Activated CD8-positive, alpha-beta T cell treated with anti-CD3 and anti-CD28 coated beads, Interleukin-2, amount 10 ng/mL, durations not matched to agents 7 days and 5 days (primary cell): ENCODE measurements around the gene ART3. TPM values are rescaled to one million over a fixed set of nuclear protein-coding genes. Genes with fewer than 3 reads are reported as not detected.

Experiments
- ATAC-seq: fragments of 150-1000 bp; cut with Tn5 transposase; one replicate; pipeline ENCODE4 v1.10.0; 2021; ENCODE audit warnings: moderate library complexity
- CTCF ChIA-PET: fragments of 350-600 bp; sonication (Branson Sonifier 250); formaldehyde crosslinking; loops from one replicate; lab custom pipeline; 2021; ENCODE audit warnings: antibody characterized with exemption; lab: Charles Lee
- POLR2A ChIA-PET: fragments of 350-600 bp; sonication (Branson Sonifier 250); formaldehyde crosslinking; loops from one replicate; lab custom pipeline; 2021; ENCODE audit warnings: antibody characterized with exemption; lab: Charles Lee
- DNase-seq: peaks from one replicate; pipeline ENCODE4 v3.0.0-alpha.2; 2020
- H3K27ac Mint-ChIP-seq: one replicate; pipeline ENCODE4 v1.8.0; 2021; ENCODE audit warnings: mild to moderate bottlenecking, mixed read lengths
- H3K27me3 Mint-ChIP-seq: one replicate; pipeline ENCODE4 v1.8.0; 2021; ENCODE audit warnings: low read depth, mixed read lengths
- H3K36me3 Mint-ChIP-seq: one replicate; pipeline ENCODE4 v1.8.0; 2021; ENCODE audit warnings: low read depth, mixed read lengths
- H3K4me1 Mint-ChIP-seq: one replicate; pipeline ENCODE4 v1.8.0; 2021; ENCODE audit warnings: low read depth, mixed read lengths
- H3K4me3 Mint-ChIP-seq: one replicate; pipeline ENCODE4 v1.8.0; 2021; ENCODE audit warnings: mild to moderate bottlenecking, mixed read lengths
- H3K9me3 Mint-ChIP-seq: one replicate; pipeline ENCODE4 v1.8.0; 2022; ENCODE audit warnings: mixed read lengths; ENCODE audit not compliant: insufficient read depth
- total RNA-seq, 2 experiments: library from RNA; stranded (reverse); gene quantifications; one replicate each; pipeline ENCODE4 v1.2.3, GENCODE V29; 2021

ART3 gene
- total RNA-seq, 2 experiments from 2014 or later, result not detected

GRCh38 chr4:76153356-76153755 lies 78.8 kb downstream of the ART3 start:
- no peak for DNase-seq
- POLR2A ChIA-PET, result no interaction called here
- H3K36me3 Mint-ChIP-seq, result peaks cover 7% of the 10 kb centered on the region
- CTCF ChIA-PET, result no interaction called here
- H3K4me3 Mint-ChIP-seq, result no peak overlapping the region
- peaks cover 10% of the 10 kb centered on the region for H3K4me1 Mint-ChIP-seq
- H3K9me3 Mint-ChIP-seq, result peaks cover 5% of the 10 kb centered on the region
- H3K27ac Mint-ChIP-seq, result no peak overlapping the region
- no peaks in the 10 kb centered on the region for H3K27me3 Mint-ChIP-seq
- ATAC-seq, result no peak

GRCh38 chr4:76155979-76156378 lies 81.5 kb downstream of the ART3 start:
- ATAC-seq, result no peak
- peaks cover 6% of the 10 kb centered on the region for H3K36me3 Mint-ChIP-seq
- H3K27ac Mint-ChIP-seq, result no peak overlapping the region
- H3K4me1 Mint-ChIP-seq, result no peaks in the 10 kb centered on the region
- ChIA-PET POLR2A (no interaction called here), CTCF (interaction anchor here (2.1 kb wide), 1 partner anchor 24 kb away, joined by 10 read pairs; no protein-coding TSS in a partner anchor)
- H3K27me3 Mint-ChIP-seq, result no peaks in the 10 kb centered on the region
- DNase-seq, result no peak
- H3K9me3 Mint-ChIP-seq, result peaks cover 5% of the 10 kb centered on the region
- H3K4me3 Mint-ChIP-seq, result no peak overlapping the region

DNA sequence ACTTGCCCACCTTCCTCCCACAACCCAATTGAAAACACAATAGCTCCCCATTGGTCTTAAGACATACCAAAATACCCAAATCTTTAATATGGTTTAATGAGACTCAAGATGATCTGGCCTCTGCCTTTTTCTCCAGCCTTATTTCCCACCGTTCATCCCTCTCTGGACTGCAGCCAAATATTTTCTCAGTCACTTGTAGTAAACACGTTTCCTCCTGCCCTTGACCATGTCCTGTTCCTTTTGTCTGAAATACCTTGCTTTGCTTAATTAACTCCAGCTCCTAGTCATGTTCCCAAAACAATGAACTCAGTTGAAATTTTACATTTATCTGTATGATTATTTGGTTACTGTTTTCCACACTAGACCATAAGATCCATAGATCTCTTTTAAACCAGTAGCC lies 82.1 kb downstream of the ART3 start:
- Mint-ChIP-seq H3K9me3 (peaks cover 5% of the 10 kb centered on the region), H3K4me3 (no peak overlapping the region), H3K36me3 (peaks cover 9% of the 10 kb centered on the region), H3K27me3 (no peaks in the 10 kb centered on the region), H3K27ac (no peak overlapping the region), H3K4me1 (no peaks in the 10 kb centered on the region)
- CTCF ChIA-PET, result interaction anchor here (2.1 kb wide), 1 partner anchor 23 kb away, joined by 10 read pairs; no protein-coding TSS in a partner anchor
- ATAC-seq (no peak), DNase-seq (no peak)
- POLR2A ChIA-PET, result no interaction called here

DNA sequence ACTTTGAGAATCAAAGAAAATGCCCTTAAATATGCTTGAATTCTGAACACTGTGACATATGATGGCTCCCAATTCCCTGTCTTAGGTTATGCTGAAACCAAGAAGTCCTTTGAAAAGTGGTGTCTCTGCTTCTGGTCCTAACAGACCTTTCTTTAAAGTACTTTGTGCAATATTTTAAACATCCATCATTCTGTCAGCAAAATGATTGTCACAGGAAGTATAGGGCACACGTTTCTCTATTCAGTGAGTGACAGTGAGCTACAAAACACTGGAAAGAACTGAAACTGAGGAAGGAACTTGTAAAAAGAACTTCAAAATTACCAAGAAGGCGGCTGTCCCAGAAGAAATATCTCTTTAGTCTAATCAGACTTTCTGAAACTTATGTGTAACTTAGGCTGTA lies 85.8 kb downstream of the ART3 start:
- no peaks in the 10 kb centered on the region for H3K9me3 Mint-ChIP-seq
- ATAC-seq (no peak), DNase-seq (no peak)
- peaks cover 5% of the 10 kb centered on the region for H3K36me3 Mint-ChIP-seq
- no peak overlapping the region for H3K27ac Mint-ChIP-seq
- H3K27me3 Mint-ChIP-seq, result no peaks in the 10 kb centered on the region
- H3K4me1 Mint-ChIP-seq, result no peaks in the 10 kb centered on the region
- ChIA-PET CTCF (interaction anchor here (2.9 kb wide), 1 partner anchor 20 kb away, joined by 9 read pairs; no protein-coding TSS in a partner anchor), POLR2A (no interaction called here)
- no peak overlapping the region for H3K4me3 Mint-ChIP-seq

Other genes starting within 250 kb of the ART3 start
- gene PPEF2, start 172.3 kb upstream of the ART3 start, total RNA-seq, result under 1 TPM in 1 of 2 experiments, not detected in 1; 0.65 TPM
- 10 to 100 TPM; 31.7 to 33.7 TPM for gene NAAA, start 133.7 kb upstream of the ART3 start, total RNA-seq
- 10 to 100 TPM; 44.8 to 45.6 TPM for gene SDAD1, start 83.8 kb upstream of the ART3 start, total RNA-seq
- gene CXCL9, start 67.2 kb upstream of the ART3 start, total RNA-seq, result not detected
- gene CXCL10, start 51.2 kb upstream of the ART3 start, total RNA-seq, result not detected
- gene CXCL11, start 38.6 kb upstream of the ART3 start, total RNA-seq, result not detected
- gene NUP54, start 73.7 kb downstream of the ART3 start, total RNA-seq, result 10 to 100 TPM; 56.8 to 64.1 TPM
- 10 to 100 TPM in 1 of 2 experiments, 1 to 10 TPM in 1; 8.6 to 10.7 TPM for gene SCARB2, start 139.1 kb downstream of the ART3 start, total RNA-seq
- gene FAM47E, start 177.0 kb downstream of the ART3 start, total RNA-seq, result not detected
- gene STBD1, start 232.0 kb downstream of the ART3 start, total RNA-seq, result 1 to 10 TPM; 1.5 to 1.6 TPM